WTC11 (cell line): ENCODE measurements around the gene PLIN4. TPM values are rescaled to one million over a fixed set of nuclear protein-coding genes. Genes with fewer than 3 reads are reported as not detected.

Source experiments
- ATAC-seq: fragments of 200-7000 bp; cut with Tn5 transposase; 2 replicates; pipeline ENCODE4 v1.10.0; 2021; ENCODE audit warnings: mild to moderate bottlenecking, moderate library complexity
- CTCF ChIA-PET: fragments of 300-600 bp; sonication (Branson Sonifier 250); formaldehyde crosslinking; loops from one replicate; lab custom pipeline; 2021; ENCODE audit warnings: antibody characterized with exemption; lab: Charles Lee
- POLR2A ChIA-PET: fragments of 350-600 bp; sonication (Branson Sonifier 250); formaldehyde crosslinking; loops from one replicate; lab custom pipeline; 2021; ENCODE audit warnings: antibody characterized with exemption; lab: Charles Lee
- DNase-seq: peaks from one replicate; pipeline ENCODE4 v3.0.0; 2021; ENCODE audit warnings: low spot score
- H3K27ac Mint-ChIP-seq: 2 replicates; pipeline ENCODE4 v1.8.0; 2021; ENCODE audit warnings: mixed read lengths
- H3K27me3 Mint-ChIP-seq: 2 replicates; pipeline ENCODE4 v1.8.0; 2021; ENCODE audit warnings: low read depth, mild to moderate bottlenecking, moderate library complexity, mixed read lengths
- H3K36me3 Mint-ChIP-seq: 2 replicates; pipeline ENCODE4 v1.8.0; 2021; ENCODE audit warnings: mixed read lengths
- H3K4me1 Mint-ChIP-seq: 2 replicates; pipeline ENCODE4 v1.8.0; 2022; ENCODE audit warnings: mixed read lengths
- H3K4me3 Mint-ChIP-seq: 2 replicates; pipeline ENCODE4 v1.8.0; 2021; ENCODE audit warnings: mild to moderate bottlenecking, moderate library complexity, mixed read lengths
- H3K9me3 Mint-ChIP-seq: 2 replicates; pipeline ENCODE4 v1.8.0; 2021; ENCODE audit warnings: mixed read lengths
- ATF2 ChIP-seq: sonication (generic); formaldehyde crosslinking; IDR thresholded peaks from 2 replicates; pipeline ENCODE4 v1.8.1; 2022; ENCODE audit warnings: low read depth, missing genetic modification reagents, borderline replicate concordance
- CDX4 ChIP-seq: fragments of 250-450 bp; sonication (Bioruptor Pico); IDR thresholded peaks from 2 replicates; pipeline ENCODE4 v1.9.0; 2021; ENCODE audit warnings: moderate library complexity, mild to moderate bottlenecking, inconsistent platforms, borderline replicate concordance
- CREB1 ChIP-seq: sonication (generic); formaldehyde crosslinking; IDR thresholded peaks from 2 replicates; pipeline ENCODE4 v1.8.0; 2023; ENCODE audit warnings: mild to moderate bottlenecking, missing genetic modification reagents
- EMX1 ChIP-seq: fragments of 250-450 bp; sonication (Bioruptor Pico); IDR thresholded peaks from 2 replicates; pipeline ENCODE4 v1.8.0; 2021; ENCODE audit warnings: mild to moderate bottlenecking
- FOXJ3 ChIP-seq: sonication (generic); formaldehyde crosslinking; IDR thresholded peaks from 2 replicates; pipeline ENCODE4 v1.9.0; 2021; ENCODE audit warnings: missing genetic modification reagents, mild to moderate bottlenecking, borderline replicate concordance
- HMGA2 ChIP-seq: fragments of 250-450 bp; sonication (Bioruptor Pico); IDR thresholded peaks from 2 replicates; pipeline ENCODE4 v1.4.0; 2021; ENCODE audit warnings: mild to moderate bottlenecking, moderate library complexity
- JAZF1 ChIP-seq: fragments of 250-450 bp; sonication (Bioruptor Pico); IDR thresholded peaks from 2 replicates; pipeline ENCODE4 v1.9.0; 2021; ENCODE audit warnings: moderate library complexity, mild to moderate bottlenecking, inconsistent platforms
- MLX ChIP-seq: sonication (generic); formaldehyde crosslinking; IDR thresholded peaks from 2 replicates; pipeline ENCODE4 v1.8.1; 2023; ENCODE audit warnings: mild to moderate bottlenecking, missing genetic modification reagents, moderate library complexity
- MYBL2 ChIP-seq: sonication (generic); formaldehyde crosslinking; IDR thresholded peaks from 2 replicates; pipeline ENCODE4 v1.8.1; 2023; ENCODE audit warnings: mild to moderate bottlenecking, moderate library complexity, missing genetic modification reagents
- NFE2L1 ChIP-seq: sonication (generic); formaldehyde crosslinking; IDR thresholded peaks from 2 replicates; pipeline ENCODE4 v1.8.1; 2023; ENCODE audit warnings: missing genetic modification reagents
- NR3C1 ChIP-seq: sonication (generic); formaldehyde crosslinking; conservative IDR thresholded peaks from 2 replicates; pipeline ENCODE4 v1.8.1; 2023; ENCODE audit warnings: low read depth, mild to moderate bottlenecking, missing genetic modification reagents
- PRRX2 ChIP-seq: fragments of 250-450 bp; sonication (Bioruptor Pico); IDR thresholded peaks from 2 replicates; pipeline ENCODE4 v1.8.0; 2021; ENCODE audit warnings: mild to moderate bottlenecking
- RORB ChIP-seq: fragments of 250-450 bp; sonication (Bioruptor Pico); IDR thresholded peaks from 2 replicates; pipeline ENCODE4 v1.9.0; 2021; ENCODE audit warnings: mild to moderate bottlenecking
- TCF7 ChIP-seq: sonication (generic); formaldehyde crosslinking; IDR thresholded peaks from 2 replicates; pipeline ENCODE4 v1.8.0; 2022; ENCODE audit warnings: mild to moderate bottlenecking, low read depth, missing genetic modification reagents, moderate library complexity
- ZBTB21 ChIP-seq: sonication (generic); formaldehyde crosslinking; IDR thresholded peaks from 2 replicates; pipeline ENCODE4 v1.8.1; 2023; ENCODE audit warnings: mild to moderate bottlenecking, missing genetic modification reagents, borderline replicate concordance
- ZMAT4 ChIP-seq: fragments of 250-450 bp; sonication (Bioruptor Pico); IDR thresholded peaks from 2 replicates; pipeline ENCODE4 v1.9.0; 2021; ENCODE audit warnings: mild to moderate bottlenecking
- ZNF219 ChIP-seq: sonication (generic); formaldehyde crosslinking; IDR thresholded peaks from 2 replicates; pipeline ENCODE4 v1.8.0; 2023; ENCODE audit warnings: missing genetic modification reagents, mild to moderate bottlenecking, borderline replicate concordance
- ZNF532 ChIP-seq: fragments of 250-450 bp; sonication (Bioruptor Pico); IDR thresholded peaks from 2 replicates; pipeline ENCODE4 v1.9.0; 2021; ENCODE audit warnings: mild to moderate bottlenecking, borderline replicate concordance
- ZNF671 ChIP-seq: fragments of 250-450 bp; sonication (Bioruptor Pico); IDR thresholded peaks from 2 replicates; pipeline ENCODE4 v1.8.0; 2021; ENCODE audit warnings: mild to moderate bottlenecking
- total RNA-seq: library from RNA; stranded (reverse); gene quantifications from 3 replicates; pipeline ENCODE4 v1.2.3, GENCODE V29; 2021

Gene PLIN4
- total RNA-seq, 1 experiment from 2014 or later = 0.35 TPM

- CTCF ChIA-PET = no interaction called here
- DNase-seq = no peak
- ATAC-seq = no peak
- POLR2A ChIA-PET = no interaction called here
- Mint-ChIP-seq H3K4me3 (no peak overlapping the region), H3K9me3 (no peaks in the 10 kb centered on the region), H3K36me3 (peaks cover 45% of the 10 kb centered on the region), H3K4me1 (peaks cover 9% of the 10 kb centered on the region), H3K27ac (no peak overlapping the region), H3K27me3 (peaks cover 2% of the 10 kb centered on the region; the same call in 1 of the 2 replicates)
- TF ChIP-seq ZNF219 (CRISPR knock-in tag) (no peak), TCF7 (CRISPR knock-in tag) (no peak)
Measured at GRCh38 chr19:4553092-4553695, 34.9 kb upstream of the PLIN4 start.

- DNase-seq (no peak), ATAC-seq (no peak)
- Mint-ChIP-seq H3K9me3 (no peaks in the 10 kb centered on the region), H3K4me3 (no peak overlapping the region), H3K27ac (no peak overlapping the region), H3K4me1 (peaks cover 7% of the 10 kb centered on the region), H3K27me3 (peaks cover under 1% of the 10 kb centered on the region; the same call in 1 of the 2 replicates), H3K36me3 (peaks cover 45% of the 10 kb centered on the region)
- ChIA-PET POLR2A (no interaction called here), CTCF (no interaction called here)
- TF ChIP-seq NR3C1 (CRISPR knock-in tag) (no peak), MLX (CRISPR knock-in tag) (no peak), ATF2 (CRISPR knock-in tag) (no peak), NFE2L1 (CRISPR knock-in tag) (no peak), ZNF532 (CRISPR knock-in tag) (no peak), CREB1 (CRISPR knock-in tag) (no peak), HMGA2 (CRISPR knock-in tag) (no peak), ZMAT4 (CRISPR knock-in tag) (no peak), MYBL2 (CRISPR knock-in tag) (no peak), ZBTB21 (CRISPR knock-in tag) (no peak), PRRX2 (CRISPR knock-in tag) (no peak), FOXJ3 (CRISPR knock-in tag) (no peak), ZNF671 (no peak), EMX1 (CRISPR knock-in tag) (no peak), CDX4 (CRISPR knock-in tag) (no peak), RORB (CRISPR knock-in tag) (no peak), JAZF1 (CRISPR knock-in tag) (no peak)
Measured at GRCh38 chr19:4552525-4552819, 34.2 kb upstream of the PLIN4 start.
